ENCODE results near the gene BPGM. TPM values are rescaled to one million over a fixed set of nuclear protein-coding genes. Genes with fewer than 3 reads are reported as not detected.

Gene BPGM
- polyA plus RNA-seq, 1 of the 3 experiments (the other 2 are of a cell fraction): 12.4 TPM

GRCh38 chr7:134627775-134628153 lies 18.9 kb upstream of the BPGM start:
- no peak for DNase-seq
- Histone ChIP-seq H2AFZ (ENCODE audit: low read depth) (no peak overlapping the region), H3K4me2 (no peak overlapping the region), H3K79me2 (ENCODE audit: insufficient read depth) (no peaks in the 10 kb centered on the region), H4K20me1 (ENCODE audit: insufficient read depth) (no peaks in the 10 kb centered on the region), H3K9ac (no peak overlapping the region), H3K4me1 (ENCODE audit: control insufficient read depth in 1 of 2, insufficient read depth in 2 of 2, low read depth in 1 of 2, low read length in 1 of 2) (no peaks in the 10 kb centered on the region), H3K27ac (ENCODE audit: low read depth in 2 of 2, low read length in 1 of 2) (no peak overlapping the region), H3K9me2 (no peaks in the 10 kb centered on the region), H3K36me3 (replicated peaks in 1 of 2; ENCODE audit: control insufficient read depth in 1 of 2, insufficient read depth in 2 of 2, low read length in 1 of 2) (no peaks in the 10 kb centered on the region), H3K4me3 (ENCODE audit: low read depth in 2 of 2, low read length in 1 of 2) (no peak overlapping the region), H3F3A (replicated peaks; ENCODE audit: insufficient read depth) (no peaks in the 10 kb centered on the region), H3K9me3 (no peaks in the 10 kb centered on the region; the same call in 1 of the 2 replicates), H3K27me3 (ENCODE audit: insufficient read depth) (no peaks in the 10 kb centered on the region)
- ChIA-PET POLR2A (no interaction called here), CTCF (interaction anchor here (1.4 to 2.1 kb wide), 2 partner anchors 34 to 113 kb away, joined by 3 to 7 read pairs; no protein-coding TSS in a partner anchor)
- 2% methylated on average over 1 of the region's 1 CpG for WGBS (ENCODE audit: low lambda C conversion rate)
- no peak for TF ChIP-seq GABPA (IDR thresholded peaks at IDR 0.05; ENCODE audit: low read depth)
- TF ChIP-seq PBX3 (IDR thresholded peaks at IDR 0.05): no peak
- TF ChIP-seq, protein P1, sequence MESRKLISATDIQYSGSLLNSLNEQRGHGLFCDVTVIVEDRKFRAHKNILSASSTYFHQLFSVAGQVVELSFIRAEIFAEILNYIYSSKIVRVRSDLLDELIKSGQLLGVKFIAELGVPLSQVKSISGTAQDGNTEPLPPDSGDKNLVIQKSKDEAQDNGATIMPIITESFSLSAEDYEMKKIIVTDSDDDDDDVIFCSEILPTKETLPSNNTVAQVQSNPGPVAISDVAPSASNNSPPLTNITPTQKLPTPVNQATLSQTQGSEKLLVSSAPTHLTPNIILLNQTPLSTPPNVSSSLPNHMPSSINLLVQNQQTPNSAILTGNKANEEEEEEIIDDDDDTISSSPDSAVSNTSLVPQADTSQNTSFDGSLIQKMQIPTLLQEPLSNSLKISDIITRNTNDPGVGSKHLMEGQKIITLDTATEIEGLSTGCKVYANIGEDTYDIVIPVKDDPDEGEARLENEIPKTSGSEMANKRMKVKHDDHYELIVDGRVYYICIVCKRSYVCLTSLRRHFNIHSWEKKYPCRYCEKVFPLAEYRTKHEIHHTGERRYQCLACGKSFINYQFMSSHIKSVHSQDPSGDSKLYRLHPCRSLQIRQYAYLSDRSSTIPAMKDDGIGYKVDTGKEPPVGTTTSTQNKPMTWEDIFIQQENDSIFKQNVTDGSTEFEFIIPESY (IDR thresholded peaks at IDR 0.05; ENCODE audit: borderline replicate concordance, low read depth): no peak
- TF ChIP-seq FOXJ3 (CRISPR knock-in tag; IDR thresholded peaks at IDR 0.05): no peak

GRCh38 chr7:134629445-134629844 lies 17.2 kb upstream of the BPGM start:
- no peak for DNase-seq
- no peak for TF ChIP-seq CTCF (IDR thresholded peaks at IDR 0.05)
- no peaks in the 10 kb centered on the region for H3K36me3 ChIP-seq (replicated peaks in 1 of 2; ENCODE audit: control insufficient read depth in 1 of 2, insufficient read depth in 2 of 2, low read length in 1 of 2)
- H3K79me2 ChIP-seq (ENCODE audit: insufficient read depth): no peaks in the 10 kb centered on the region
- ChIA-PET POLR2A (no interaction called here), CTCF (interaction anchor here (1.0 to 4.6 kb wide), 10 partner anchors 9 to 324 kb away, joined by 3 to 15 read pairs (median 4); no protein-coding TSS in a partner anchor)
- H3F3A ChIP-seq (replicated peaks; ENCODE audit: insufficient read depth): no peaks in the 10 kb centered on the region
- H3K9me2 ChIP-seq: no peaks in the 10 kb centered on the region
- H3K9me3 ChIP-seq: no peaks in the 10 kb centered on the region; the same call in 1 of the 2 replicates
- no peaks in the 10 kb centered on the region for H4K20me1 ChIP-seq (ENCODE audit: insufficient read depth)
- H3K4me1 ChIP-seq (ENCODE audit: control insufficient read depth in 1 of 2, insufficient read depth in 2 of 2, low read depth in 1 of 2, low read length in 1 of 2): no peaks in the 10 kb centered on the region
- H3K27me3 ChIP-seq (ENCODE audit: insufficient read depth): no peaks in the 10 kb centered on the region
- H3K9ac ChIP-seq: no peak overlapping the region
- no peak overlapping the region for H3K27ac ChIP-seq (ENCODE audit: low read depth in 2 of 2, low read length in 1 of 2)
- no peak overlapping the region for H3K4me2 ChIP-seq
- no peak overlapping the region for H3K4me3 ChIP-seq (ENCODE audit: low read depth in 2 of 2, low read length in 1 of 2)
- H2AFZ ChIP-seq (ENCODE audit: low read depth): no peak overlapping the region

DNA sequence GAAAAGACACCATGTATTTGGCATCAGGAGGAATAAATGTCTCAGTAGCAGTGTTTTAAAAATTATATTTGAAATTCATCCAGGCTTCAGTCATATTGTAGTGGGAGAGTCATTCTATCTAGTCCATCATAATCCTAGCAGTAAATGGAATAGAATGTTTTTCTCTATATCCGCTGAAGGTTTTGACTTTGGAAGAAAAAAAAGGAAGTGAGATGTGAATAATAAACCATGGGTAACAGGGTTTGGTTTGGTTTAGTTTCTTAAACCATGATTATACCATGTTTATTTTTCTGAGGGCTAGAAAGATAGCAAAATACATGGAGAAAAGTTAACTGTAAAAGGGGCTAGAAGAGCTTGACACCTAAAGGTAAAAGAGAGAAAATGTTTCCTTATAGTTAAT lies 16.4 kb upstream of the BPGM start:
- no peaks in the 10 kb centered on the region for H3K27me3 ChIP-seq (ENCODE audit: insufficient read depth)
- H3K4me2 ChIP-seq: no peak overlapping the region
- no peaks in the 10 kb centered on the region for H3K9me2 ChIP-seq
- WGBS (ENCODE audit: low lambda C conversion rate): 61% methylated on average over 1 of the region's 1 CpG
- ChIA-PET POLR2A (no interaction called here), CTCF (interaction anchor here (1.1 to 6.1 kb wide), 8 partner anchors 10 to 323 kb away, joined by 3 to 64 read pairs (median 4); partner anchors contain the start of gene BPGM)
- H3F3A ChIP-seq (replicated peaks; ENCODE audit: insufficient read depth): no peaks in the 10 kb centered on the region
- H3K27ac ChIP-seq (ENCODE audit: low read depth in 2 of 2, low read length in 1 of 2): no peak overlapping the region
- no peak overlapping the region for H2AFZ ChIP-seq (ENCODE audit: low read depth)
- no peaks in the 10 kb centered on the region for H4K20me1 ChIP-seq (ENCODE audit: insufficient read depth)
- H3K9ac ChIP-seq: no peak overlapping the region
- no peak overlapping the region for H3K4me3 ChIP-seq (ENCODE audit: low read depth in 2 of 2, low read length in 1 of 2)
- no peak for DNase-seq
- H3K4me1 ChIP-seq (ENCODE audit: control insufficient read depth in 1 of 2, insufficient read depth in 2 of 2, low read depth in 1 of 2, low read length in 1 of 2): no peaks in the 10 kb centered on the region
- no peaks in the 10 kb centered on the region for H3K36me3 ChIP-seq (replicated peaks in 1 of 2; ENCODE audit: control insufficient read depth in 1 of 2, insufficient read depth in 2 of 2, low read length in 1 of 2)
- TF ChIP-seq PBX3 (IDR thresholded peaks at IDR 0.05) (no peak), TCF12 (IDR thresholded peaks at IDR 0.05) (no peak), FOXJ3 (CRISPR knock-in tag; IDR thresholded peaks at IDR 0.05) (no peak), MAX (IDR thresholded peaks at IDR 0.05; ENCODE audit: low read depth) (no peak)
- no peaks in the 10 kb centered on the region for H3K79me2 ChIP-seq (ENCODE audit: insufficient read depth)
- H3K9me3 ChIP-seq: no peaks in the 10 kb centered on the region; the same call in 1 of the 2 replicates

Data from SK-N-SH (cell line).